DND-41 (cell line): ENCODE measurements around the gene PDE4D.
A peak's percentile ranks its signal among the peaks of the same experiment; 100 is the strongest.

Source experiments
- ATAC-seq: fragments of 200-7000 bp; cut with Tn5 transposase; 3 replicates; pipeline ENCODE4 v1.9.1; 2021; ENCODE audit warnings: low read depth; ENCODE audit not compliant: insufficient read depth
- DNase-seq: peaks from one replicate; pipeline ENCODE4 v3.0.0-alpha.2; 2020
- H2AFZ ChIP-seq: 2 replicates; pipeline ENCODE4 v1.6.0; 2012; ENCODE audit warnings: low read depth, low read length
- H3K27ac ChIP-seq: 2 replicates; pipeline ENCODE4 v1.5.1; 2012; ENCODE audit warnings: low read length, inconsistent platforms
- H3K27me3 ChIP-seq: fragments of 200-600 bp; sonication (generic); 2 replicates; pipeline ENCODE4 v1.6.0; 2012; ENCODE audit warnings: low read length, mild to moderate bottlenecking, inconsistent platforms; ENCODE audit not compliant: insufficient read depth, poor library complexity
- H3K36me3 ChIP-seq: 2 replicates; pipeline ENCODE4 v1.5.1; 2012; ENCODE audit warnings: low read length, inconsistent platforms; ENCODE audit not compliant: insufficient read depth
- H3K4me1 ChIP-seq: 2 replicates; pipeline ENCODE4 v1.5.1; 2012; ENCODE audit warnings: mild to moderate bottlenecking, low read length; ENCODE audit not compliant: insufficient read depth
- H3K4me2 ChIP-seq: 2 replicates; pipeline ENCODE4 v1.6.0; 2012; ENCODE audit warnings: mild to moderate bottlenecking, moderate library complexity, low read length, inconsistent platforms; ENCODE audit not compliant: insufficient read depth
- H3K4me3 ChIP-seq, 2 experiments: fragments of 200-600 bp in 1 of 2; shearing (Covaris generic) in 1 of 2; 2 replicates each; pipeline ENCODE4 v1.5.1; 2012 to 2016; ENCODE audit warnings: inconsistent platforms in 2 of 2, low read length in 2 of 2, mild to moderate bottlenecking in 2 of 2, low read depth in 1 of 2, moderate library complexity in 1 of 2
- H3K79me2 ChIP-seq: 2 replicates; pipeline ENCODE4 v1.6.0; 2012; ENCODE audit warnings: low read length, inconsistent platforms; ENCODE audit not compliant: insufficient read depth
- H3K9ac ChIP-seq: 2 replicates; pipeline ENCODE4 v1.6.0; 2012; ENCODE audit warnings: low read depth, mild to moderate bottlenecking, inconsistent platforms, low read length, moderate library complexity
- H3K9me3 ChIP-seq: 2 replicates; pipeline ENCODE4 v1.5.1; 2012; ENCODE audit warnings: low read length, moderate library complexity, mild to moderate bottlenecking, inconsistent platforms; ENCODE audit not compliant: insufficient read depth, severe bottlenecking
- H4K20me1 ChIP-seq: 2 replicates; pipeline ENCODE4 v1.6.0; 2012; ENCODE audit warnings: low read length; ENCODE audit not compliant: insufficient read depth
- CTCF ChIP-seq: IDR thresholded peaks from 2 replicates; pipeline ENCODE4 v1.5.1; 2012; ENCODE audit warnings: borderline replicate concordance, low read length, moderate library complexity, mild to moderate bottlenecking; ENCODE audit not compliant: poor library complexity, severe bottlenecking; ENCODE audit errors: extremely low read depth
- EZH2 ChIP-seq: IDR thresholded peaks from 3 replicates; pipeline ENCODE4 v1.6.1; 2012; ENCODE audit warnings: borderline replicate concordance, low read depth, mild to moderate bottlenecking, moderate library complexity, low read length, inconsistent platforms; ENCODE audit not compliant: severe bottlenecking

Gene PDE4D

GRCh38 chr5:59178071-59178470, 715.5 kb downstream of the PDE4D start:
- DNase-seq (no peak), ATAC-seq (no peak)
- Histone ChIP-seq H3K27me3 (no peaks in the 10 kb centered on the region), H3K27ac (no peak overlapping the region), H2AFZ (no peak overlapping the region), H3K4me2 (no peak overlapping the region), H3K9me3 (no peaks in the 10 kb centered on the region), H3K79me2 (no peaks in the 10 kb centered on the region), H3K4me3 (no peak overlapping the region), H3K9ac (no peak overlapping the region), H3K4me1 (no peaks in the 10 kb centered on the region), H3K36me3 (no peaks in the 10 kb centered on the region), H4K20me1 (no peaks in the 10 kb centered on the region)
- no peak for TF ChIP-seq EZH2

- Histone ChIP-seq H3K9me3 (no peaks in the 10 kb centered on the region), H3K4me3 (no peak overlapping the region), H3K27ac (no peak overlapping the region), H3K79me2 (no peaks in the 10 kb centered on the region), H3K36me3 (no peaks in the 10 kb centered on the region), H4K20me1 (no peaks in the 10 kb centered on the region), H3K9ac (no peak overlapping the region), H3K4me1 (no peaks in the 10 kb centered on the region), H2AFZ (no peak overlapping the region), H3K4me2 (no peak overlapping the region), H3K27me3 (no peaks in the 10 kb centered on the region)
- ATAC-seq = no peak
- no peak for DNase-seq
- no peak for TF ChIP-seq EZH2
- TF ChIP-seq CTCF = no peak
Observed at GRCh38 chr5:59177644-59178043, 715.9 kb downstream of the PDE4D start.

GRCh38 chr5:59174248-59174844, 719.2 kb downstream of the PDE4D start:
- no peak overlapping the region for H3K9ac ChIP-seq
- H3K79me2 ChIP-seq = no peaks in the 10 kb centered on the region
- H3K36me3 ChIP-seq = no peaks in the 10 kb centered on the region
- no peak overlapping the region for H2AFZ ChIP-seq
- DNase-seq (no peak), ATAC-seq (peak; percentile 55; the same call in 1 of the 3 replicates)
- H3K4me1 ChIP-seq = no peaks in the 10 kb centered on the region
- no peaks in the 10 kb centered on the region for H3K27me3 ChIP-seq
- no peaks in the 10 kb centered on the region for H3K9me3 ChIP-seq
- H3K4me3 ChIP-seq = no peak overlapping the region
- peak; percentile 56 for TF ChIP-seq CTCF
- no peak for TF ChIP-seq EZH2
- no peak overlapping the region for H3K27ac ChIP-seq
- no peaks in the 10 kb centered on the region for H4K20me1 ChIP-seq
- H3K4me2 ChIP-seq = no peak overlapping the region

- Histone ChIP-seq H2AFZ (no peak overlapping the region), H3K4me2 (no peak overlapping the region), H3K9me3 (no peaks in the 10 kb centered on the region), H3K27ac (no peak overlapping the region), H3K36me3 (no peaks in the 10 kb centered on the region), H3K4me3 (no peak overlapping the region), H3K79me2 (no peaks in the 10 kb centered on the region), H3K9ac (no peak overlapping the region), H3K4me1 (no peaks in the 10 kb centered on the region), H4K20me1 (no peaks in the 10 kb centered on the region), H3K27me3 (no peaks in the 10 kb centered on the region)
- ATAC-seq = no peak
- TF ChIP-seq EZH2 (no peak), CTCF (no peak)
- DNase-seq = no peak
Observed at GRCh38 chr5:59173578-59173977, 719.9 kb downstream of the PDE4D start.
